WERI-Rb-1 (cell line): ENCODE results near the gene VTA1.
"Not testable (repeated sequence)": the region's sequence is repeated elsewhere in the genome, so short reads cannot be mapped to it uniquely, and the experiment has no call there.

Experiments
- DNase-seq: peaks from one replicate; pipeline ENCODE4 v3.0.0-alpha.2; 2020
- H3K27ac ChIP-seq: fragments of 250-450 bp; sonication (Bioruptor Pico); 2 replicates; pipeline ENCODE4 v1.5.1; 2020; ENCODE audit warnings: mild to moderate bottlenecking, moderate library complexity
- H3K27me3 ChIP-seq: fragments of 250-450 bp; sonication (Bioruptor Pico); 2 replicates; pipeline ENCODE4 v1.5.1; 2021; ENCODE audit warnings: mild to moderate bottlenecking, low read depth, moderate library complexity; ENCODE audit not compliant: insufficient read depth, severe bottlenecking
- H3K36me3 ChIP-seq: fragments of 250-450 bp; sonication (Bioruptor Pico); 2 replicates; pipeline ENCODE4 v1.5.1; 2020; ENCODE audit warnings: mild to moderate bottlenecking, moderate library complexity
- H3K4me3 ChIP-seq: 2 replicates; pipeline ENCODE4 v1.5.1; 2011; ENCODE audit warnings: low read depth, mild to moderate bottlenecking, control low read depth, low read length
- H3K9me3 ChIP-seq: fragments of 250-450 bp; sonication (Bioruptor Pico); 2 replicates; pipeline ENCODE4 v1.5.1; 2021; ENCODE audit warnings: mild to moderate bottlenecking, moderate library complexity; ENCODE audit not compliant: severe bottlenecking
- TF ChIP-seq, protein P1 (sequence below): IDR thresholded peaks from 2 replicates; pipeline ENCODE4 v1.5.1; 2011; ENCODE audit warnings: low read depth, mild to moderate bottlenecking, control low read depth, inconsistent platforms, low read length

VTA1 gene

GRCh38 chr6:142118925-142119324 lies 28.1 kb upstream of the VTA1 start:
- no peak for DNase-seq
- no peak overlapping the region for H3K27ac ChIP-seq
- TF ChIP-seq, protein P1, sequence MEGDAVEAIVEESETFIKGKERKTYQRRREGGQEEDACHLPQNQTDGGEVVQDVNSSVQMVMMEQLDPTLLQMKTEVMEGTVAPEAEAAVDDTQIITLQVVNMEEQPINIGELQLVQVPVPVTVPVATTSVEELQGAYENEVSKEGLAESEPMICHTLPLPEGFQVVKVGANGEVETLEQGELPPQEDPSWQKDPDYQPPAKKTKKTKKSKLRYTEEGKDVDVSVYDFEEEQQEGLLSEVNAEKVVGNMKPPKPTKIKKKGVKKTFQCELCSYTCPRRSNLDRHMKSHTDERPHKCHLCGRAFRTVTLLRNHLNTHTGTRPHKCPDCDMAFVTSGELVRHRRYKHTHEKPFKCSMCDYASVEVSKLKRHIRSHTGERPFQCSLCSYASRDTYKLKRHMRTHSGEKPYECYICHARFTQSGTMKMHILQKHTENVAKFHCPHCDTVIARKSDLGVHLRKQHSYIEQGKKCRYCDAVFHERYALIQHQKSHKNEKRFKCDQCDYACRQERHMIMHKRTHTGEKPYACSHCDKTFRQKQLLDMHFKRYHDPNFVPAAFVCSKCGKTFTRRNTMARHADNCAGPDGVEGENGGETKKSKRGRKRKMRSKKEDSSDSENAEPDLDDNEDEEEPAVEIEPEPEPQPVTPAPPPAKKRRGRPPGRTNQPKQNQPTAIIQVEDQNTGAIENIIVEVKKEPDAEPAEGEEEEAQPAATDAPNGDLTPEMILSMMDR: no peak
- peaks cover 1% of the 10 kb centered on the region for H3K27me3 ChIP-seq
- no peak overlapping the region for H3K4me3 ChIP-seq
- no peaks in the 10 kb centered on the region for H3K36me3 ChIP-seq
- no peaks in the 10 kb centered on the region for H3K9me3 ChIP-seq

- H3K9me3 ChIP-seq: no peaks in the 10 kb centered on the region
- TF ChIP-seq, protein P1: no peak
These were observed 25.7 kb upstream of the VTA1 start for GRCh38 chr6:142121342-142121741.

GRCh38 chr6:142130814-142131213 lies 16.2 kb upstream of the VTA1 start:
- no peaks in the 10 kb centered on the region for H3K36me3 ChIP-seq
- H3K27me3 ChIP-seq: no peaks in the 10 kb centered on the region
- DNase-seq: no peak
- no peak overlapping the region for H3K27ac ChIP-seq
- TF ChIP-seq, protein P1: no peak
- H3K9me3 ChIP-seq: no peaks in the 10 kb centered on the region
- H3K4me3 ChIP-seq: no peak overlapping the region

More at GRCh38 chr6:142121342-142121741, 25.7 kb upstream of the VTA1 start:
- DNase-seq: no peak
- H3K27ac ChIP-seq: no peak overlapping the region
- no peaks in the 10 kb centered on the region for H3K36me3 ChIP-seq
- H3K27me3 ChIP-seq: peaks cover 3% of the 10 kb centered on the region
- no peak overlapping the region for H3K4me3 ChIP-seq

GRCh38 chr6:142132625-142133024 lies 14.4 kb upstream of the VTA1 start, which contains the start of gene GJE1:
GJE1 (plus strand) TSS chr6:142132925; CDS start chr6:142133159, 234 bp downstream.
- Histone ChIP-seq H3K36me3 (no peaks in the 10 kb centered on the region), H3K27me3 (no peaks in the 10 kb centered on the region), H3K4me3 (no peak within 1 kb of the TSS), H3K9me3 (no peaks in the 10 kb centered on the region), H3K27ac (no peak within 1 kb of the TSS)
- TF ChIP-seq, protein P1: no peak
- DNase-seq: no peak

DNA sequence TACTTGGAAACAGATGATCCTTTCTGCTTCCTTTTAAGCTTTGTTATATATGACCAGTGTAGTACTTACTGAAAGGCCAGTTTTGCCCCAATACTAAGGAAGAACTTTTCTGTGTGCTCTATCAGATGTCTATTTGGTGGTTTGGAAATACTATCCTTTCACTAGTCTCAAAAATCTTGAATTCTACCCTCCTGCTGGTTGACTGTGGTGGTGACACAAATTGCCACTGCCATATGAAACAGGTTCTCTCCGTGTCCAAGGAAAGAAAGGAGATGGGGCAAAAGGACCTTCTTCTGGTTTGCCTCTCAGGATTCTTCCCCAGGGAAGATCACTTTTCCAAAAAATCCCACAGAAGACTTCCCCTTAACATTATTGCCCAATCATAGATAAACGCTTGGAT lies 8.2 kb upstream of the VTA1 start:
- no peak for DNase-seq
- Histone ChIP-seq H3K9me3 (no peaks in the 10 kb centered on the region), H3K36me3 (no peaks in the 10 kb centered on the region), H3K4me3 (no peak overlapping the region), H3K27ac (no peak overlapping the region), H3K27me3 (no peaks in the 10 kb centered on the region)
- TF ChIP-seq, protein P1: no peak

GRCh38 chr6:142141531-142141930 lies 5.5 kb upstream of the VTA1 start:
- H3K9me3 ChIP-seq: not testable (repeated sequence)

More at GRCh38 chr6:142141531-142141930, 5.5 kb upstream of the VTA1 start:
- not testable (repeated sequence) for H3K27me3 ChIP-seq, H3K27ac ChIP-seq, DNase-seq, H3K4me3 ChIP-seq, H3K36me3 ChIP-seq
